PC-3 (cell line): ENCODE measurements around the gene MTCL1. TPM values are rescaled to one million over a fixed set of nuclear protein-coding genes. Genes with fewer than 3 reads are reported as not detected.

ENCODE experiments used
- ATAC-seq: fragments of 200-7000 bp; cut with Tn5 transposase; 2 replicates; pipeline ENCODE4 v1.9.1; 2020; ENCODE audit warnings: mild to moderate bottlenecking, moderate library complexity
- BruUV-seq: library from RNA; stranded (reverse); fragments of 400-500 nt; replicated peaks from 2 replicates; lab custom pipeline; 2021; lab: Mats Ljungman, UMichigan
- CTCF ChIA-PET: fragments of 300-600 bp; sonication (Branson Sonifier 250); formaldehyde crosslinking; loops from one replicate; lab custom pipeline; 2022; ENCODE audit warnings: antibody characterized with exemption; lab: Charles Lee
- POLR2A ChIA-PET: fragments of 300-600 bp; sonication (Branson Sonifier 250); formaldehyde crosslinking; loops from one replicate; lab custom pipeline; 2022; ENCODE audit warnings: antibody characterized with exemption; ENCODE audit not compliant: unreplicated experiment; lab: Charles Lee
- DNase-seq: peaks from one replicate; pipeline ENCODE4 v3.0.0-alpha.2; 2015
- H2AFZ ChIP-seq: fragments of 300-600 bp; sonication (generic); 2 replicates; pipeline ENCODE4 v1.6.0; 2016; ENCODE audit warnings: antibody characterized with exemption, low read length
- H3F3A ChIP-seq: fragments of 300-600 bp; sonication (generic); one replicate; pipeline ENCODE4 v1.6.0; 2017; ENCODE audit warnings: antibody characterized with exemption, low read length, control low read depth, mild to moderate bottlenecking; ENCODE audit not compliant: unreplicated experiment
- H3K27ac ChIP-seq: fragments of 300-600 bp; sonication (generic); 2 replicates; pipeline ENCODE4 v1.5.1; 2016; ENCODE audit warnings: mild to moderate bottlenecking, low read length
- H3K27me3 ChIP-seq: fragments of 300-600 bp; sonication (generic); 2 replicates; pipeline ENCODE4 v1.6.1; 2016; ENCODE audit warnings: low read length, mixed read lengths
- H3K36me3 ChIP-seq: fragments of 300-600 bp; sonication (generic); 2 replicates; pipeline ENCODE4 v1.6.1; 2016; ENCODE audit warnings: low read depth, mixed run types, low read length, mixed read lengths
- H3K4me1 ChIP-seq: fragments of 300-600 bp; sonication (generic); 2 replicates; pipeline ENCODE4 v1.5.1; 2016; ENCODE audit warnings: low read length; ENCODE audit not compliant: insufficient read depth
- H3K4me2 ChIP-seq: fragments of 300-600 bp; sonication (generic); 2 replicates; pipeline ENCODE4 v1.6.0; 2016; ENCODE audit warnings: low read length
- H3K4me3 ChIP-seq: fragments of 300-600 bp; sonication (generic); 2 replicates; pipeline ENCODE4 v1.5.1; 2016; ENCODE audit warnings: mild to moderate bottlenecking, low read length, mixed read lengths
- H3K79me2 ChIP-seq: fragments of 300-600 bp; sonication (generic); 2 replicates; pipeline ENCODE4 v1.6.1; 2017; ENCODE audit warnings: low read length, mixed read lengths
- H3K9ac ChIP-seq: fragments of 300-600 bp; sonication (generic); 2 replicates; pipeline ENCODE4 v1.6.0; 2016; ENCODE audit warnings: mild to moderate bottlenecking, low read length
- H3K9me2 ChIP-seq: fragments of 300-600 bp; sonication (generic); replicated peaks from 2 replicates; pipeline ENCODE4 v1.6.1; 2016; ENCODE audit warnings: mixed run types, low read length, mixed read lengths
- H3K9me3 ChIP-seq: fragments of 300-600 bp; sonication (generic); 2 replicates; pipeline ENCODE4 v1.6.1; 2016; ENCODE audit warnings: low read length, mixed read lengths
- H4K20me1 ChIP-seq: fragments of 300-600 bp; sonication (generic); 2 replicates; pipeline ENCODE4 v1.6.1; 2016; ENCODE audit warnings: low read length, mixed read lengths
- EZH2 ChIP-seq: fragments of 300-600 bp; sonication (generic); IDR thresholded peaks from one replicate; pipeline ENCODE4 v1.6.1; 2017; ENCODE audit warnings: antibody characterized with exemption, mild to moderate bottlenecking, low read length; ENCODE audit not compliant: unreplicated experiment
- EZH2phosphoT487 ChIP-seq: fragments of 300-600 bp; sonication (generic); IDR thresholded peaks from 2 replicates; pipeline ENCODE4 v1.6.1; 2018; ENCODE audit warnings: mild to moderate bottlenecking, antibody characterized with exemption, low read length, borderline replicate concordance
- intact Hi-C: fragments of 100-400 bp; cut with micrococcal nuclease; formaldehyde crosslinking; loops from 2 replicates; pipeline ENCODE4 v1.9.0; 2023
- total RNA-seq: library from RNA; depleted of rRNA; stranded (reverse); fragments of >200 nt; gene quantifications from 2 replicates; pipeline ENCODE4 v1.2.3, GENCODE V29; 2014
- TF ChIP-seq, protein P1 (sequence below): fragments of 300-600 bp; sonication (generic); conservative IDR thresholded peaks from 2 replicates; pipeline ENCODE4 v1.5.1; 2017; ENCODE audit warnings: antibody characterized with exemption, low read depth, mild to moderate bottlenecking, low read length

Gene MTCL1
- total RNA-seq, 1 experiment from 2014 or later = 33.1 TPM

DNA sequence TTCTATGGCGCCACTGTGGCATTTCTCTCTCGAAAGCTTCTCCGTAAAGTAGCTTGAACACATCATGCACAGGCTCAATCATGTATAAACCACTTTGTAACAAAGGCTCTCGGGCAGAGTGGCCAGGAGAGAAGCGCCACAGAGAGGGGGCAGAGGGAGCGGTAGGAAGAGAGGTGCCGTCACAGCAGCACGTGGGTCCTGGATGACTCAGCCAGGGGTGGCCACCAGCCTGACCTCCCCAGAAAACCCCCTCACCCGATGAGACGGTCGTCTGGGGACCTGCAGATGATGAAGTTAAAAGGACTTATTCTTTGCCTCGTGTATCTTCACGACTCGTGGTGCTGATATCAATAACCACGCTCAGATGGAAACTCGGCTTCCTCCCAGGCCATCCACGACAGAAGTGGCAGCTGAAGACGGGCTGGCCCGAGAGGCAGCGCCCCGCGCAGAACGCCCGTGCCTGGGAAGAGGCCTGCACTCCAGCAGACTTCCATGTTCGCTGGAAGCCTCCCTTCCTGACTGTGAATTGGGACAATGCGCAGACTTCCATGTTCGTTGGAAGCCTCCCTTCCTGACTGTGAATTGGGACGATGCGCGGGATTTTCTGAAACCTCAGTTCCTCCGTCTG lies 46.4 kb upstream of the MTCL1 start:
- H3K36me3 ChIP-seq = no peaks in the 10 kb centered on the region
- no peaks in the 10 kb centered on the region for H4K20me1 ChIP-seq
- no TSS peak for BruUV-seq
- ChIA-PET CTCF (interaction anchor here (0.7 kb wide), 2 partner anchors 38 to 397 kb away, joined by 4 to 8 read pairs; no protein-coding TSS in a partner anchor), POLR2A (interaction anchor here (0.6 kb wide), 1 partner anchor 739 kb away, joined by 11 read pairs; no protein-coding TSS in a partner anchor)
- ATAC-seq (no peak), DNase-seq (no peak)
- no peaks in the 10 kb centered on the region for H3K79me2 ChIP-seq
- intact Hi-C loops = loop anchor here (10.0 kb wide), 1 partner anchor 486 kb away; no protein-coding TSS in a partner anchor
- no peaks in the 10 kb centered on the region for H3F3A ChIP-seq
- no peak overlapping the region for H3K27ac ChIP-seq
- H3K4me2 ChIP-seq = no peak overlapping the region
- H2AFZ ChIP-seq = no peak overlapping the region
- no peaks in the 10 kb centered on the region for H3K9me2 ChIP-seq
- no peak overlapping the region for H3K9ac ChIP-seq
- H3K4me1 ChIP-seq = peaks cover 14% of the 10 kb centered on the region
- no peaks in the 10 kb centered on the region for H3K9me3 ChIP-seq
- H3K4me3 ChIP-seq = no peak overlapping the region
- TF ChIP-seq, protein P1, sequence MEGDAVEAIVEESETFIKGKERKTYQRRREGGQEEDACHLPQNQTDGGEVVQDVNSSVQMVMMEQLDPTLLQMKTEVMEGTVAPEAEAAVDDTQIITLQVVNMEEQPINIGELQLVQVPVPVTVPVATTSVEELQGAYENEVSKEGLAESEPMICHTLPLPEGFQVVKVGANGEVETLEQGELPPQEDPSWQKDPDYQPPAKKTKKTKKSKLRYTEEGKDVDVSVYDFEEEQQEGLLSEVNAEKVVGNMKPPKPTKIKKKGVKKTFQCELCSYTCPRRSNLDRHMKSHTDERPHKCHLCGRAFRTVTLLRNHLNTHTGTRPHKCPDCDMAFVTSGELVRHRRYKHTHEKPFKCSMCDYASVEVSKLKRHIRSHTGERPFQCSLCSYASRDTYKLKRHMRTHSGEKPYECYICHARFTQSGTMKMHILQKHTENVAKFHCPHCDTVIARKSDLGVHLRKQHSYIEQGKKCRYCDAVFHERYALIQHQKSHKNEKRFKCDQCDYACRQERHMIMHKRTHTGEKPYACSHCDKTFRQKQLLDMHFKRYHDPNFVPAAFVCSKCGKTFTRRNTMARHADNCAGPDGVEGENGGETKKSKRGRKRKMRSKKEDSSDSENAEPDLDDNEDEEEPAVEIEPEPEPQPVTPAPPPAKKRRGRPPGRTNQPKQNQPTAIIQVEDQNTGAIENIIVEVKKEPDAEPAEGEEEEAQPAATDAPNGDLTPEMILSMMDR = no peak
- no peak for TF ChIP-seq EZH2phosphoT487
- no peak for TF ChIP-seq EZH2
- no peaks in the 10 kb centered on the region for H3K27me3 ChIP-seq

DNA sequence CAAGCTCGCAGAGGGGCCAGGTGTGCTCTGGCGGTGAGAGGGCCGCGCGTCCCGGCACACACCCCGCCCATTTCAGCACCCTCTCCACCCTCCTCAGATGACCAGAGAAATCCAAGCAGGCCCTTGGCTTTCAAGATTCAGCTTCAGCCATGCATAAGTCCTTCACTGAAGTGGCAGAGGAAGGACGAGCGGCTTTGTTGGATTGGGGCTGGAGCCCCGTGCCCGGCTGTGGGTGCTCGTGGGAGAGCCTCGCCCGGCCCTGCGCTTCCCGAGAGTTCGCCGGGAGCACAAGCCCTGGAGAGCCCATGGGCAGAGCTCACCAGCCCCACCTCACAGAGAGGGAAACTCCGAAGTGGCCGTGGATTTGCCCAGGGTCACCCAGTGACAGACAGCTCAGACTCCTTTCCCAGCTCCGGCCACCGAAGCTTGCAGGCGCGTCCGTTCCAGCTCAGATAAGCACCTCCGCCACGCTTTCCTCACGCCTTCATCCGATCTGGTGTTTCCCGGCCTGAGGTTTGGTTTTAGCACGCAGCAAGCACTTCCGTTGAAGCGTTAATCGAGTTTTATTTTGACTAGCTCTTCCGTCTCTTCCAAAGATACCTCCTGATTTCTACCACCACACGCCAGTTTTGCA lies 45.6 kb upstream of the MTCL1 start:
- BruUV-seq = no TSS peak
- H3K4me2 ChIP-seq = no peak overlapping the region
- H3K9me2 ChIP-seq = no peaks in the 10 kb centered on the region
- H3K36me3 ChIP-seq = no peaks in the 10 kb centered on the region
- no peaks in the 10 kb centered on the region for H3K79me2 ChIP-seq
- no peaks in the 10 kb centered on the region for H3K27me3 ChIP-seq
- ChIA-PET POLR2A (interaction anchor here (0.6 kb wide), 1 partner anchor 34 kb away, joined by 3 read pairs; no protein-coding TSS in a partner anchor), CTCF (interaction anchor here (1.7 kb wide), 1 partner anchor 37 kb away, joined by 5 read pairs; no protein-coding TSS in a partner anchor)
- no peaks in the 10 kb centered on the region for H4K20me1 ChIP-seq
- H2AFZ ChIP-seq = no peak overlapping the region
- intact Hi-C loops = loop anchor here (10.0 kb wide), 1 partner anchor 485 kb away; no protein-coding TSS in a partner anchor
- no peak overlapping the region for H3K9ac ChIP-seq
- no peaks in the 10 kb centered on the region for H3F3A ChIP-seq
- TF ChIP-seq EZH2 (no peak), EZH2phosphoT487 (no peak)
- TF ChIP-seq, protein P1 = no peak
- no peak overlapping the region for H3K27ac ChIP-seq
- no peak overlapping the region for H3K4me3 ChIP-seq
- peaks cover 15% of the 10 kb centered on the region for H3K4me1 ChIP-seq
- DNase-seq (no peak), ATAC-seq (no peak)
- H3K9me3 ChIP-seq = no peaks in the 10 kb centered on the region
